Brain microvascular endothelial cell (primary cell): ENCODE measurements around the gene PLEKHG5.
"Not testable (repeated sequence)": the region's sequence is repeated elsewhere in the genome, so short reads cannot be mapped to it uniquely, and the experiment has no call there.

Experiments used
- DNase-seq: peaks from one replicate; pipeline ENCODE4 v3.0.0-alpha.2; 2020
- H3K27ac ChIP-seq: fragments of 250-450 bp; sonication (Bioruptor Pico); 2 replicates; pipeline ENCODE4 v1.5.1; 2020; ENCODE audit warnings: mild to moderate bottlenecking, moderate library complexity
- H3K27me3 ChIP-seq: fragments of 250-450 bp; sonication (Bioruptor Pico); replicated peaks from 2 replicates; pipeline ENCODE4 v1.5.1; 2020; ENCODE audit warnings: mild to moderate bottlenecking
- H3K36me3 ChIP-seq: fragments of 250-450 bp; sonication (Bioruptor Pico); replicated peaks from 2 replicates; pipeline ENCODE4 v1.5.1; 2020; ENCODE audit warnings: mild to moderate bottlenecking
- H3K4me3 ChIP-seq: 2 replicates; pipeline ENCODE4 v1.5.1; 2011; ENCODE audit warnings: low read depth, mild to moderate bottlenecking, control low read depth, low read length, moderate library complexity
- in situ Hi-C: cut with HindIII; loops from 2 replicates; pipeline ENCODE4 v1.10.0; 2017; ENCODE audit warnings: low sequenced_read_pairs, low pct_ligation_motif_present
- TF ChIP-seq, protein P1 (sequence below): IDR thresholded peaks from 2 replicates; pipeline ENCODE4 v1.5.1; 2011; ENCODE audit warnings: low read depth, mild to moderate bottlenecking, moderate library complexity, low read length, control low read depth, inconsistent platforms; ENCODE audit errors: missing control alignments

PLEKHG5 gene

DNA sequence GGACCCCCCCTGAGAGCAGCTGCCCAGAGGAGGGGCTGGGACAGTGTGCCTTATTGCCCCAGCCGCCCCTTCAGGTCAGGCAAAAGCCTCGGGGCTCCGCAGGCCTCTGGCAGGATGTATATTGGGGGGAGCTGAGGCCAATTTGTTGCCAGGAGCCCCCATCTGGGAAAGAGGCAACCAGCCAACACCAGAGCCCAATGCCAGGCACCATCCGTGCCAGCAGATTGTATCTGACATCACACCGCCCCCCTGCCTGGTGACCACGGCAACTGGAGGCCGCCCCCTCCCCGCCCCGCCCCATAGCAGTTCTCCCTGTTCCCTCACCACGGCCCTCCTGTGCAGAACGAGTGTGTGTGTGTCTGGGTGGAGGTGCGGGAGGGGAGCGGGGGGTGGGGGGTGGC lies 3.6 kb upstream of the PLEKHG5 start:
- Histone ChIP-seq H3K27me3 (no peaks in the 10 kb centered on the region), H3K27ac (no peak overlapping the region), H3K36me3 (no peaks in the 10 kb centered on the region), H3K4me3 (no peak overlapping the region)
- in situ Hi-C loops, result no loop called here
- TF ChIP-seq, protein P1, sequence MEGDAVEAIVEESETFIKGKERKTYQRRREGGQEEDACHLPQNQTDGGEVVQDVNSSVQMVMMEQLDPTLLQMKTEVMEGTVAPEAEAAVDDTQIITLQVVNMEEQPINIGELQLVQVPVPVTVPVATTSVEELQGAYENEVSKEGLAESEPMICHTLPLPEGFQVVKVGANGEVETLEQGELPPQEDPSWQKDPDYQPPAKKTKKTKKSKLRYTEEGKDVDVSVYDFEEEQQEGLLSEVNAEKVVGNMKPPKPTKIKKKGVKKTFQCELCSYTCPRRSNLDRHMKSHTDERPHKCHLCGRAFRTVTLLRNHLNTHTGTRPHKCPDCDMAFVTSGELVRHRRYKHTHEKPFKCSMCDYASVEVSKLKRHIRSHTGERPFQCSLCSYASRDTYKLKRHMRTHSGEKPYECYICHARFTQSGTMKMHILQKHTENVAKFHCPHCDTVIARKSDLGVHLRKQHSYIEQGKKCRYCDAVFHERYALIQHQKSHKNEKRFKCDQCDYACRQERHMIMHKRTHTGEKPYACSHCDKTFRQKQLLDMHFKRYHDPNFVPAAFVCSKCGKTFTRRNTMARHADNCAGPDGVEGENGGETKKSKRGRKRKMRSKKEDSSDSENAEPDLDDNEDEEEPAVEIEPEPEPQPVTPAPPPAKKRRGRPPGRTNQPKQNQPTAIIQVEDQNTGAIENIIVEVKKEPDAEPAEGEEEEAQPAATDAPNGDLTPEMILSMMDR, result no peak
- DNase-seq, result no peak

DNA sequence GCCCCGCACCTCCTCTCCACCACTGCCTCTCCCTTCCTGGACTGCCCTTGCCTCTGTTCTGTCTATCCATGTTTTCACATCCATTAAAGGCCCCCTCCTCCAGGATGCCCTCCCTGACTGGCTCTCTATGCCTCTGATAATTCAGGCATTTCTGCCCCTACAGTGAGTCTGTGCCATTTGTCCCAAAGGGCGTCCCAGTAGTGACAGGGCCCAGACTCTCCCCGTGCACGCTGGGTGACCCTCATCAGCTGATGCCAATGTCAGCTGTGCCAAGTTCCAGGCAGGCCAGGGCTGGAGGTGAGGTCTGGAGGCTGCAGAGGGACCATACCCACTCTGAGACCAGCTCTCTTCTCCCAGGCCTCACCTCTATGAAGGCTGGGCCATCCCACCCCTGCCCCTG lies 3.2 kb upstream of the PLEKHG5 start:
- no peak overlapping the region for H3K4me3 ChIP-seq
- in situ Hi-C loops, result no loop called here
- no peak for DNase-seq
- no peak overlapping the region for H3K27ac ChIP-seq
- H3K36me3 ChIP-seq, result no peaks in the 10 kb centered on the region
- TF ChIP-seq, protein P1, result no peak
- H3K27me3 ChIP-seq, result no peaks in the 10 kb centered on the region

DNA sequence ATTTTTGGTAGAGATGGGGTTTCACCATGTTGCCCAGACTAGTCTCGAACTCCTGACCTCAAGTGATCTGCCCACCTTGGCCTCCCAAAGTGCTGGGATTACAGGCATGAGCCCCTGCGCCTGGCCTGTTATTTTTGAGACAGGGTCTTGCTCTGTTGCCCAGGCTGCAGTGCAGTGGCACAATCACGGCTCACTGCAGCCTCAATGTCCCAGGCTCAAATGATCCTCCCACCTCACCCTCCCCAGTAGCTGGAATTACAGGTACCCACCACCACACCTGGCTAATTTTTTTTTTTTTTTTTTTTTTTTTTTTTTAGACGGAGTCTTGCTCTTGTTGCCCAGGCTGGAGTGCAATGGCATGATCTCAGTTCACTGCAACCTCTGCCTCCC lies 2.4 kb upstream of the PLEKHG5 start:
- H3K27me3 ChIP-seq, in situ Hi-C loops, H3K27ac ChIP-seq, DNase-seq, H3K36me3 ChIP-seq, H3K4me3 ChIP-seq: not testable (repeated sequence)

DNA sequence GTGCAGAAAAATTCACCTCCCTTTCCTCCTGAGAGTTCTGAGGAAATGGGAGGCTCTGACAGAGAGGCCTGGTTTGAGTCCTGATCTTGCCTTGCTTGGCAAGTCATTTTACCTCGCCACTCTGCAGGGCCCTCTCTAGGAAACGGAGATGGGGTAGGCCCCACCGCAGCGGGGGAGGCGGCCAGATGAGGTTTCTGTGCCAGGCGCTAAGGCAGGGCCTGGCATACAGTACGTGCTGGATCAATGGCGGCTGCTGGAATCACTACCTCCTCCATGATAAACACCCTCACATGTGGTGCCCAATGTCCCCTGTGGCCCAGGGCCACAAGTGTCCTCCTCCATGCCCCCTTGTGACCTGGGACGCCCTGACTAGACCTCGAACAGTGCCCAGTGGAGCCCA lies 499 bp upstream of the PLEKHG5 start:
- Histone ChIP-seq H3K27me3 (no peaks in the 10 kb centered on the region), H3K4me3 (no peak overlapping the region), H3K36me3 (no peaks in the 10 kb centered on the region), H3K27ac (peak overlapping the region; percentile 14)
- TF ChIP-seq, protein P1, result no peak
- no peak for DNase-seq
- in situ Hi-C loops, result no loop called here

DNA sequence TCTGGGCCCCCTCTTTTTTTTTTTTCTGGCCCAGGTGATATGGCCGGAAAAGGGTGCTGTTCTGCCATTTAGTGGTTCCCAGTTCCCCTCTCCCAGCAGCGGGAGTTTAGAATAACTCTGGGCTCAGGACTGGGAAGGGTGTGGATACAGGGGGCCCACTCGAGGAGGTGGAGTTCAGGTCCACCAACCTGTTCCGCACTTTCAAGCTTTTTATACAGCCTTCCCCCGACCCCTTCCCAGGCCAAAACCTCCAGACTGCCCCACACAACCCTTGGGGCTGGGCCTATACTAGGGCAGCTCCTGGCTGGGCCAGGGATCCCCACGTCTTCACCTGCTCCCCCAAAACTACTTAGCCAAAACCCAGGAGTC lies 402 bp downstream of the PLEKHG5 start:
- no peaks in the 10 kb centered on the region for H3K27me3 ChIP-seq
- H3K4me3 ChIP-seq, result peak overlapping the region; percentile 85
- in situ Hi-C loops, result no loop called here

DNA sequence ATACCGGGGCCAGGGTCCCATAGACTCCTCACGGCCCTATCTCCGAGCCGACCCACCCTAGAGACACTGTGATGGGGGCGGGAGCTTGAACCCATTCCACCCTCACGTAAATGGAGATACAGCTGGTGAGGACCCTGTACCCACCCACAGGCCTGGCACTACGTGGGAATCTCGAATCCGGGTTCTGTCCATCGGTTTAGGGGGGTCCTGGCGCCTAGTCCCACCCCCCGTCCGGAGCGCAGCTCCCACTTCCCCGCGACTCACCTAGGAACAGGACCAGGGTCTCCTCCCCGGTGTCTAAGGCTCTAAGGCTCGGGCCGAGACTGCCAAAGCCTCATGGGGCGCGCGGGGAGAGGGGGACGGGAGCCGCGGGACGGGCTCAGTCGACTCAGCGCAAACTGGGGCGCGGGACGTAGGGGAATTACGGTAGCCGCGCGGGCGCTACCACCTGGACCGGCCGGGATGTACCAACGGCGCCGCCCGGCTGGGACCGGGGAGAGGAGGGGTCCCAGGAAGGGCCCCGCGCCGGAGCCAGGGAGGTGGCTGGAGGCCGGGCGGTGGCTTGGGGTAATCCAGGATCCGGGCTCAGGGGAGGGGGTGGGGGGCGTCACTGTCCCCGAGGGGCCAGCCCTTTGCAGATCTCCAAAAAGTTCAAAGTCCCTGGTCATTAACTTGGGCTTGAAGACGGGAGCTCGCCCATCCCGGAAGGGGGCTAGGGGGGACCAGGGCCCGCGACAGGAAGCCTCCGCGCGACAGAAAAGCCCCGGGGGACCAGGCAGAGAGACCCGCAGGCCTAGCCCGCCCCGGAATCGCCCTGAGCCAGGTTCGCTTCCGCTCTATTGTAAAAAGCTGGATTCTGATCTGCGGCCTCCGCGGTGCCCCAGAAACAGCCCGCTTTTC lies 1.0 kb downstream of the PLEKHG5 start:
- TF ChIP-seq, protein P1, result no peak
- no peaks in the 10 kb centered on the region for H3K36me3 ChIP-seq
- DNase-seq, result peak; percentile 62
- peak overlapping the region; percentile 85 for H3K4me3 ChIP-seq
- H3K27ac ChIP-seq, result peak overlapping the region; percentile 46
- H3K27me3 ChIP-seq, result no peaks in the 10 kb centered on the region
- in situ Hi-C loops, result no loop called here

More for the DNA sequence above, 402 bp downstream of the PLEKHG5 start:
- TF ChIP-seq, protein P1, result no peak
- Histone ChIP-seq H3K36me3 (no peaks in the 10 kb centered on the region), H3K27ac (peak overlapping the region; percentile 46)
- no peak for DNase-seq
